WTC11 (cell line): ENCODE data around the gene CALCA. TPM values are rescaled to one million over a fixed set of nuclear protein-coding genes. Genes with fewer than 3 reads are reported as not detected.
"Not testable (repeated sequence)": the region's sequence is repeated elsewhere in the genome, so short reads cannot be mapped to it uniquely, and the experiment has no call there.

Source experiments
- ATAC-seq: fragments of 200-7000 bp; cut with Tn5 transposase; 2 replicates; pipeline ENCODE4 v1.10.0; 2021; ENCODE audit warnings: mild to moderate bottlenecking, moderate library complexity
- CTCF ChIA-PET: fragments of 300-600 bp; sonication (Branson Sonifier 250); formaldehyde crosslinking; loops from one replicate; lab custom pipeline; 2021; ENCODE audit warnings: antibody characterized with exemption; lab: Charles Lee
- POLR2A ChIA-PET: fragments of 350-600 bp; sonication (Branson Sonifier 250); formaldehyde crosslinking; loops from one replicate; lab custom pipeline; 2021; ENCODE audit warnings: antibody characterized with exemption; lab: Charles Lee
- DNase-seq: peaks from one replicate; pipeline ENCODE4 v3.0.0; 2021; ENCODE audit warnings: low spot score
- H3K27ac Mint-ChIP-seq: 2 replicates; pipeline ENCODE4 v1.8.0; 2021; ENCODE audit warnings: mixed read lengths
- H3K27me3 Mint-ChIP-seq: 2 replicates; pipeline ENCODE4 v1.8.0; 2021; ENCODE audit warnings: low read depth, mild to moderate bottlenecking, moderate library complexity, mixed read lengths
- H3K36me3 Mint-ChIP-seq: 2 replicates; pipeline ENCODE4 v1.8.0; 2021; ENCODE audit warnings: mixed read lengths
- H3K4me1 Mint-ChIP-seq: 2 replicates; pipeline ENCODE4 v1.8.0; 2022; ENCODE audit warnings: mixed read lengths
- H3K4me3 Mint-ChIP-seq: 2 replicates; pipeline ENCODE4 v1.8.0; 2021; ENCODE audit warnings: mild to moderate bottlenecking, moderate library complexity, mixed read lengths
- H3K9me3 Mint-ChIP-seq: 2 replicates; pipeline ENCODE4 v1.8.0; 2021; ENCODE audit warnings: mixed read lengths
- ETV6 ChIP-seq: sonication (generic); formaldehyde crosslinking; IDR thresholded peaks from 2 replicates; pipeline ENCODE4 v1.8.1; 2022; ENCODE audit warnings: mild to moderate bottlenecking, missing genetic modification reagents
- FOXK1 ChIP-seq: sonication (generic); formaldehyde crosslinking; IDR thresholded peaks from 2 replicates; pipeline ENCODE4 v1.8.0; 2022; ENCODE audit warnings: mild to moderate bottlenecking, moderate library complexity, missing genetic modification reagents
- FOXP1 ChIP-seq: sonication (generic); formaldehyde crosslinking; IDR thresholded peaks from 2 replicates; pipeline ENCODE4 v1.8.0; 2022; ENCODE audit warnings: missing genetic modification reagents, mild to moderate bottlenecking, moderate library complexity, borderline replicate concordance
- GRHL2 ChIP-seq: fragments of 250-450 bp; sonication (Bioruptor Pico); IDR thresholded peaks from 2 replicates; pipeline ENCODE4 v1.8.0; 2022; ENCODE audit warnings: mild to moderate bottlenecking, moderate library complexity; ENCODE audit not compliant: insufficient replicate concordance, severe bottlenecking
- JUN ChIP-seq: sonication (generic); formaldehyde crosslinking; IDR thresholded peaks from 2 replicates; pipeline ENCODE4 v1.8.0; 2023; ENCODE audit warnings: mild to moderate bottlenecking, missing genetic modification reagents
- ZBTB21 ChIP-seq: sonication (generic); formaldehyde crosslinking; IDR thresholded peaks from 2 replicates; pipeline ENCODE4 v1.8.1; 2023; ENCODE audit warnings: mild to moderate bottlenecking, missing genetic modification reagents, borderline replicate concordance
- ZNF121 ChIP-seq: sonication (generic); formaldehyde crosslinking; IDR thresholded peaks from 2 replicates; pipeline ENCODE4 v1.8.0; 2023; ENCODE audit warnings: missing genetic modification reagents
- ZNF219 ChIP-seq: sonication (generic); formaldehyde crosslinking; IDR thresholded peaks from 2 replicates; pipeline ENCODE4 v1.8.0; 2023; ENCODE audit warnings: missing genetic modification reagents, mild to moderate bottlenecking, borderline replicate concordance
- ZNF232 ChIP-seq: sonication (generic); formaldehyde crosslinking; IDR thresholded peaks from 2 replicates; pipeline ENCODE4 v1.8.0; 2022; ENCODE audit warnings: mild to moderate bottlenecking, missing genetic modification reagents
- ZNF423 ChIP-seq: fragments of 250-450 bp; sonication (Bioruptor Pico); IDR thresholded peaks from 2 replicates; pipeline ENCODE4 v2.1.2; 2022; ENCODE audit warnings: mild to moderate bottlenecking, moderate library complexity
- total RNA-seq: library from RNA; stranded (reverse); gene quantifications from 3 replicates; pipeline ENCODE4 v1.2.3, GENCODE V29; 2021
- TF ChIP-seq, protein P1 (sequence below): sonication (generic); formaldehyde crosslinking; IDR thresholded peaks from 2 replicates; pipeline ENCODE4 v1.8.1; 2023; ENCODE audit warnings: mild to moderate bottlenecking, missing genetic modification reagents, moderate library complexity
- TF ChIP-seq, protein P2 (sequence below): fragments of 200-600 bp; IDR thresholded peaks from 2 replicates; pipeline ENCODE4 v1.8.0; 2022; ENCODE audit warnings: antibody characterized with exemption
- TF ChIP-seq, protein P3 (sequence below): sonication (generic); formaldehyde crosslinking; IDR thresholded peaks from 2 replicates; pipeline ENCODE4 v1.8.1; 2022; ENCODE audit warnings: mild to moderate bottlenecking, missing genetic modification reagents, moderate library complexity, borderline replicate concordance
- TF ChIP-seq, protein P4 (sequence below): sonication (generic); formaldehyde crosslinking; IDR thresholded peaks from 2 replicates; pipeline ENCODE4 v1.8.1; 2022; ENCODE audit warnings: mild to moderate bottlenecking, moderate library complexity, missing genetic modification reagents
- TF ChIP-seq, protein P5 (sequence below): fragments of 250-450 bp; sonication (Bioruptor Pico); IDR thresholded peaks from 2 replicates; pipeline ENCODE4 v1.9.0; 2021; ENCODE audit warnings: mild to moderate bottlenecking
- TF ChIP-seq, protein P6 (sequence below): sonication (generic); formaldehyde crosslinking; IDR thresholded peaks from 2 replicates; pipeline ENCODE4 v1.8.0; 2022; ENCODE audit warnings: mild to moderate bottlenecking, missing genetic modification reagents
- TF ChIP-seq, protein P7 (sequence below): fragments of 250-450 bp; sonication (Bioruptor Pico); IDR thresholded peaks from 2 replicates; pipeline ENCODE4 v1.9.0; 2021; ENCODE audit warnings: mild to moderate bottlenecking
- TF ChIP-seq, protein P8 (sequence below): sonication (generic); formaldehyde crosslinking; conservative IDR thresholded peaks from 2 replicates; pipeline ENCODE4 v1.8.1; 2022; ENCODE audit warnings: mild to moderate bottlenecking, missing genetic modification reagents
- TF ChIP-seq, protein P9 (sequence below): sonication (generic); formaldehyde crosslinking; IDR thresholded peaks from 2 replicates; pipeline ENCODE4 v1.8.1; 2023; ENCODE audit warnings: mild to moderate bottlenecking, missing genetic modification reagents

Gene CALCA
- total RNA-seq, 1 experiment from 2014 or later: 0.42 TPM

DNA sequence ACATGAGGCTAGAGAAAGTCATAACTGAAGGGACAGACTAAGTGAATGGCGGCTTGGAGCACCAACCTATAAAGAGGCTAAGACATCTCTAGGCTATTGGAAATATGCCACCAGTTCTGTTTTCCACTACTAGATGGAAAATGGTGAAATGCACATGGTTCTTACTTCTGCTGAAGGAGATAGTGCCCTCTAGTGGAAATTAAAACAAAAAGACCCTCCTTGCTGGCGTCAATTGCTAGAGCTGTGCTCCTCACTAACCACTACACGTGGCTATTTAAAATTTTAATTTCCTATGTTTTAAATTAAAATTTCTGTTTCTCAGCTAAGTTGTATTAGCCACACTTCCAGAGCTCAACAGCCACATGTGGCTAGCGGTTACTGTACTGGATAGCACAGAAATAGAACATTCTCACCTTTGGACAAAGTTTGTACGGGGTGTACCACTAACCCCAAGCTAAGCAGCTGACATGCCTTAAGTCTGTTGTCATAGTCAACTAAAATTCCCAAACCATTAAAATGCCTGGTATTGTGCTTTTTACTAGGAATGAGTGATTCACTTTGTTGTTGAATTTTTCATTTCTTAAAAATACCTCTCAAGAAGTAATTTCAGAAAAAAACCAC lies 34.1 kb upstream of the CALCA start:
- ATAC-seq: peak; percentile 88
- no peak overlapping the region for H3K27ac Mint-ChIP-seq
- TF ChIP-seq, protein P1, sequence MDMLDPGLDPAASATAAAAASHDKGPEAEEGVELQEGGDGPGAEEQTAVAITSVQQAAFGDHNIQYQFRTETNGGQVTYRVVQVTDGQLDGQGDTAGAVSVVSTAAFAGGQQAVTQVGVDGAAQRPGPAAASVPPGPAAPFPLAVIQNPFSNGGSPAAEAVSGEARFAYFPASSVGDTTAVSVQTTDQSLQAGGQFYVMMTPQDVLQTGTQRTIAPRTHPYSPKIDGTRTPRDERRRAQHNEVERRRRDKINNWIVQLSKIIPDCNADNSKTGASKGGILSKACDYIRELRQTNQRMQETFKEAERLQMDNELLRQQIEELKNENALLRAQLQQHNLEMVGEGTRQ (CRISPR knock-in tag): no peak
- TF ChIP-seq, protein P2, sequence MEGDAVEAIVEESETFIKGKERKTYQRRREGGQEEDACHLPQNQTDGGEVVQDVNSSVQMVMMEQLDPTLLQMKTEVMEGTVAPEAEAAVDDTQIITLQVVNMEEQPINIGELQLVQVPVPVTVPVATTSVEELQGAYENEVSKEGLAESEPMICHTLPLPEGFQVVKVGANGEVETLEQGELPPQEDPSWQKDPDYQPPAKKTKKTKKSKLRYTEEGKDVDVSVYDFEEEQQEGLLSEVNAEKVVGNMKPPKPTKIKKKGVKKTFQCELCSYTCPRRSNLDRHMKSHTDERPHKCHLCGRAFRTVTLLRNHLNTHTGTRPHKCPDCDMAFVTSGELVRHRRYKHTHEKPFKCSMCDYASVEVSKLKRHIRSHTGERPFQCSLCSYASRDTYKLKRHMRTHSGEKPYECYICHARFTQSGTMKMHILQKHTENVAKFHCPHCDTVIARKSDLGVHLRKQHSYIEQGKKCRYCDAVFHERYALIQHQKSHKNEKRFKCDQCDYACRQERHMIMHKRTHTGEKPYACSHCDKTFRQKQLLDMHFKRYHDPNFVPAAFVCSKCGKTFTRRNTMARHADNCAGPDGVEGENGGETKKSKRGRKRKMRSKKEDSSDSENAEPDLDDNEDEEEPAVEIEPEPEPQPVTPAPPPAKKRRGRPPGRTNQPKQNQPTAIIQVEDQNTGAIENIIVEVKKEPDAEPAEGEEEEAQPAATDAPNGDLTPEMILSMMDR: peak; percentile 20; the same call in 1 of the 2 replicates
- TF ChIP-seq ZBTB21 (CRISPR knock-in tag): no peak
- H3K4me1 Mint-ChIP-seq: no peaks in the 10 kb centered on the region
- no peaks in the 10 kb centered on the region for H3K27me3 Mint-ChIP-seq
- no peaks in the 10 kb centered on the region for H3K36me3 Mint-ChIP-seq
- ChIA-PET POLR2A (interaction anchor here (0.5 kb wide), 1 partner anchor 485 kb away, joined by 3 read pairs; no protein-coding TSS in a partner anchor), CTCF (interaction anchor here (0.6 to 4.9 kb wide), 29 partner anchors 10 to 385 kb away, joined by 3 to 115 read pairs (median 5); partner anchors contain the start of genes CALCA, CALCB and CYP2R1)
- no peaks in the 10 kb centered on the region for H3K9me3 Mint-ChIP-seq
- no peak overlapping the region for H3K4me3 Mint-ChIP-seq
- no peak for DNase-seq

DNA sequence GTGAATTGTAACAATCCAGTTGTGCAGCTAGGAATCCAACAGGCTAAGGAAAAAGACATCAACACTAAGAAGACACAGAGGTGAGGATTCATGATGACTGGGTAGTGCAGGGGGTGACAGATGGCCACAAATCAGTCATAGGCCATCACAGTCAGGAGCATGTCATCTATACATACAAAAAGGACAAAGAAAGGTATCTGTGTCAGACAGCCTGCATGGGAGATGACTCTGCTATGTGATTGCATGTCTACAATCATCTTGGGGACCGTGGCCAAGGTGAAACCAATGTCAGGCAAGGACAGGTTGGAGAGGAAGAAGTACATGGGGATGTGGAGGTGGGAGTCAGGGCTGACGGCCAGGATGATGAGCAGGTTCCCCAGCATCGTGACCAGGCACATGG lies 16.0 kb upstream of the CALCA start:
- POLR2A ChIA-PET, H3K27ac Mint-ChIP-seq, CTCF ChIA-PET: not testable (repeated sequence)

DNA sequence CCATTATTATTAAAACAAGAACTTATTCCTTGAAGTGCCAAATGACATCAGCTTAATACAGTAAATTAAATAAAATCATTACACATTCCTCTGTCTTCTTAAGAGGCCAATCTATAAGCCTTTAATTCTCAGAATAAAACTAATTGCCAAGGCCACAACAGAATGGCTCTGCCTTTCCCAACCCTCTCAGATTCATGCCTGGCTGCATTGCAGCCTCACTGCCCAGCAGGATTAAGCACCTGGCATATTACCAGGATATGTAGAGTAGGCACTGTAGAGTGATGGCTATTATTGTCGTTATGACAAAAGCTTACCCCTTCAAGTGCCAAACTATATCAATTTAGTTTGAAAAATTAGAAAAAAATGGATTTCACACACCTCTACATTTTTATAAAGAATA lies 9.4 kb upstream of the CALCA start:
- Mint-ChIP-seq H3K9me3 (peaks cover 5% of the 10 kb centered on the region; the same call in 1 of the 2 replicates), H3K4me3 (no peak overlapping the region), H3K27ac (no peak overlapping the region), H3K36me3 (no peaks in the 10 kb centered on the region), H3K4me1 (peaks cover 15% of the 10 kb centered on the region), H3K27me3 (peaks cover 32% of the 10 kb centered on the region)
- ATAC-seq: no peak
- ChIA-PET CTCF (no interaction called here), POLR2A (no interaction called here)
- DNase-seq: no peak
- TF ChIP-seq JUN (CRISPR knock-in tag): no peak
- TF ChIP-seq, protein P3, sequence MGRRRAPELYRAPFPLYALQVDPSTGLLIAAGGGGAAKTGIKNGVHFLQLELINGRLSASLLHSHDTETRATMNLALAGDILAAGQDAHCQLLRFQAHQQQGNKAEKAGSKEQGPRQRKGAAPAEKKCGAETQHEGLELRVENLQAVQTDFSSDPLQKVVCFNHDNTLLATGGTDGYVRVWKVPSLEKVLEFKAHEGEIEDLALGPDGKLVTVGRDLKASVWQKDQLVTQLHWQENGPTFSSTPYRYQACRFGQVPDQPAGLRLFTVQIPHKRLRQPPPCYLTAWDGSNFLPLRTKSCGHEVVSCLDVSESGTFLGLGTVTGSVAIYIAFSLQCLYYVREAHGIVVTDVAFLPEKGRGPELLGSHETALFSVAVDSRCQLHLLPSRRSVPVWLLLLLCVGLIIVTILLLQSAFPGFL (CRISPR knock-in tag): no peak
- TF ChIP-seq, protein P4, sequence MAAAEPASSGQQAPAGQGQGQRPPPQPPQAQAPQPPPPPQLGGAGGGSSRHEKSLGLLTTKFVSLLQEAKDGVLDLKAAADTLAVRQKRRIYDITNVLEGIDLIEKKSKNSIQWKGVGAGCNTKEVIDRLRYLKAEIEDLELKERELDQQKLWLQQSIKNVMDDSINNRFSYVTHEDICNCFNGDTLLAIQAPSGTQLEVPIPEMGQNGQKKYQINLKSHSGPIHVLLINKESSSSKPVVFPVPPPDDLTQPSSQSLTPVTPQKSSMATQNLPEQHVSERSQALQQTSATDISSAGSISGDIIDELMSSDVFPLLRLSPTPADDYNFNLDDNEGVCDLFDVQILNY: no peak
- TF ChIP-seq, protein P5, sequence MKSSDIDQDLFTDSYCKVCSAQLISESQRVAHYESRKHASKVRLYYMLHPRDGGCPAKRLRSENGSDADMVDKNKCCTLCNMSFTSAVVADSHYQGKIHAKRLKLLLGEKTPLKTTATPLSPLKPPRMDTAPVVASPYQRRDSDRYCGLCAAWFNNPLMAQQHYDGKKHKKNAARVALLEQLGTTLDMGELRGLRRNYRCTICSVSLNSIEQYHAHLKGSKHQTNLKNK (CRISPR knock-in tag): no peak
- TF ChIP-seq, protein P6, sequence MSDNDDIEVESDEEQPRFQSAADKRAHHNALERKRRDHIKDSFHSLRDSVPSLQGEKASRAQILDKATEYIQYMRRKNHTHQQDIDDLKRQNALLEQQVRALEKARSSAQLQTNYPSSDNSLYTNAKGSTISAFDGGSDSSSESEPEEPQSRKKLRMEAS (CRISPR knock-in tag): no peak
- TF ChIP-seq ZNF232 (CRISPR knock-in tag): no peak
- TF ChIP-seq ZNF219 (CRISPR knock-in tag): no peak
- TF ChIP-seq FOXK1 (CRISPR knock-in tag): no peak
- no peak for TF ChIP-seq FOXP1 (CRISPR knock-in tag)
- TF ChIP-seq ETV6 (CRISPR knock-in tag): no peak
- TF ChIP-seq, protein P7, sequence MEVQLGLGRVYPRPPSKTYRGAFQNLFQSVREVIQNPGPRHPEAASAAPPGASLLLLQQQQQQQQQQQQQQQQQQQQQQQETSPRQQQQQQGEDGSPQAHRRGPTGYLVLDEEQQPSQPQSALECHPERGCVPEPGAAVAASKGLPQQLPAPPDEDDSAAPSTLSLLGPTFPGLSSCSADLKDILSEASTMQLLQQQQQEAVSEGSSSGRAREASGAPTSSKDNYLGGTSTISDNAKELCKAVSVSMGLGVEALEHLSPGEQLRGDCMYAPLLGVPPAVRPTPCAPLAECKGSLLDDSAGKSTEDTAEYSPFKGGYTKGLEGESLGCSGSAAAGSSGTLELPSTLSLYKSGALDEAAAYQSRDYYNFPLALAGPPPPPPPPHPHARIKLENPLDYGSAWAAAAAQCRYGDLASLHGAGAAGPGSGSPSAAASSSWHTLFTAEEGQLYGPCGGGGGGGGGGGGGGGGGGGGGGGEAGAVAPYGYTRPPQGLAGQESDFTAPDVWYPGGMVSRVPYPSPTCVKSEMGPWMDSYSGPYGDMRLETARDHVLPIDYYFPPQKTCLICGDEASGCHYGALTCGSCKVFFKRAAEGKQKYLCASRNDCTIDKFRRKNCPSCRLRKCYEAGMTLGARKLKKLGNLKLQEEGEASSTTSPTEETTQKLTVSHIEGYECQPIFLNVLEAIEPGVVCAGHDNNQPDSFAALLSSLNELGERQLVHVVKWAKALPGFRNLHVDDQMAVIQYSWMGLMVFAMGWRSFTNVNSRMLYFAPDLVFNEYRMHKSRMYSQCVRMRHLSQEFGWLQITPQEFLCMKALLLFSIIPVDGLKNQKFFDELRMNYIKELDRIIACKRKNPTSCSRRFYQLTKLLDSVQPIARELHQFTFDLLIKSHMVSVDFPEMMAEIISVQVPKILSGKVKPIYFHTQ: no peak
- TF ChIP-seq, protein P8, sequence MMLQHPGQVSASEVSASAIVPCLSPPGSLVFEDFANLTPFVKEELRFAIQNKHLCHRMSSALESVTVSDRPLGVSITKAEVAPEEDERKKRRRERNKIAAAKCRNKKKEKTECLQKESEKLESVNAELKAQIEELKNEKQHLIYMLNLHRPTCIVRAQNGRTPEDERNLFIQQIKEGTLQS (CRISPR knock-in tag): no peak
- TF ChIP-seq ZNF423: no peak
- TF ChIP-seq ZNF121: no peak
- no peak for TF ChIP-seq GRHL2
- TF ChIP-seq, protein P9, sequence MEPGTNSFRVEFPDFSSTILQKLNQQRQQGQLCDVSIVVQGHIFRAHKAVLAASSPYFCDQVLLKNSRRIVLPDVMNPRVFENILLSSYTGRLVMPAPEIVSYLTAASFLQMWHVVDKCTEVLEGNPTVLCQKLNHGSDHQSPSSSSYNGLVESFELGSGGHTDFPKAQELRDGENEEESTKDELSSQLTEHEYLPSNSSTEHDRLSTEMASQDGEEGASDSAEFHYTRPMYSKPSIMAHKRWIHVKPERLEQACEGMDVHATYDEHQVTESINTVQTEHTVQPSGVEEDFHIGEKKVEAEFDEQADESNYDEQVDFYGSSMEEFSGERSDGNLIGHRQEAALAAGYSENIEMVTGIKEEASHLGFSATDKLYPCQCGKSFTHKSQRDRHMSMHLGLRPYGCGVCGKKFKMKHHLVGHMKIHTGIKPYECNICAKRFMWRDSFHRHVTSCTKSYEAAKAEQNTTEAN: no peak

More for the DNA sequence above, 16.0 kb upstream of the CALCA start:
- DNase-seq, H3K27me3 Mint-ChIP-seq, H3K4me1 Mint-ChIP-seq, H3K4me3 Mint-ChIP-seq, H3K9me3 Mint-ChIP-seq, H3K36me3 Mint-ChIP-seq, ATAC-seq: not testable (repeated sequence)
